VCaP (cell line): ENCODE results near the gene CEP85L.

Experiments
- H3K27ac ChIP-seq: fragments of 450-650 bp; 2 replicates; pipeline ENCODE4 v1.5.1; 2017
- TF ChIP-seq, protein P1 (sequence below): fragments of 450-650 bp; conservative IDR thresholded peaks from 2 replicates; pipeline ENCODE4 v1.5.1; 2017; ENCODE audit warnings: mild to moderate bottlenecking, moderate library complexity

Gene CEP85L

DNA sequence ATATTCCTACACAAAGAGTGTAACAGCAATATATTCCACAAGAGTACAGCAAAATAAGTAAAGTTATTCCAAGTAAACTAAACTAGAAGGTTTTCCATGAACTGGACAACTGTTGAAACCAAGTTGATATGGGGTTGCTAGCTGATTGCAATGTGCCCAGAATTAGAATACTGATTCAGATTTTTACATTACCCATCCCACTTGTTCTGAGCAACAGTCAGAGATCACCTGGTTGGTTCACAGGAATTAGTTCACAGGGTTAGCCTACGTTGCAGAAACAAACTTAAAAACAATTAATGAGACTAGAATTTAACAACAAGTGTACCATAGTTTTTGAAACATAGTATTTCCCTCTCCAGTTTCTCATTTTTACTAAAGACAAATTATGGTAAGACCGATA is 49.1 kb downstream of the CEP85L start:
- TF ChIP-seq, protein P1, sequence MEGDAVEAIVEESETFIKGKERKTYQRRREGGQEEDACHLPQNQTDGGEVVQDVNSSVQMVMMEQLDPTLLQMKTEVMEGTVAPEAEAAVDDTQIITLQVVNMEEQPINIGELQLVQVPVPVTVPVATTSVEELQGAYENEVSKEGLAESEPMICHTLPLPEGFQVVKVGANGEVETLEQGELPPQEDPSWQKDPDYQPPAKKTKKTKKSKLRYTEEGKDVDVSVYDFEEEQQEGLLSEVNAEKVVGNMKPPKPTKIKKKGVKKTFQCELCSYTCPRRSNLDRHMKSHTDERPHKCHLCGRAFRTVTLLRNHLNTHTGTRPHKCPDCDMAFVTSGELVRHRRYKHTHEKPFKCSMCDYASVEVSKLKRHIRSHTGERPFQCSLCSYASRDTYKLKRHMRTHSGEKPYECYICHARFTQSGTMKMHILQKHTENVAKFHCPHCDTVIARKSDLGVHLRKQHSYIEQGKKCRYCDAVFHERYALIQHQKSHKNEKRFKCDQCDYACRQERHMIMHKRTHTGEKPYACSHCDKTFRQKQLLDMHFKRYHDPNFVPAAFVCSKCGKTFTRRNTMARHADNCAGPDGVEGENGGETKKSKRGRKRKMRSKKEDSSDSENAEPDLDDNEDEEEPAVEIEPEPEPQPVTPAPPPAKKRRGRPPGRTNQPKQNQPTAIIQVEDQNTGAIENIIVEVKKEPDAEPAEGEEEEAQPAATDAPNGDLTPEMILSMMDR, result no peak
- H3K27ac ChIP-seq, result no peak overlapping the region

- H3K27ac ChIP-seq, result no peak overlapping the region
- TF ChIP-seq, protein P1, result no peak
Measured at GRCh38 chr6:118598324-118598723, 53.1 kb downstream of the CEP85L start.

DNA sequence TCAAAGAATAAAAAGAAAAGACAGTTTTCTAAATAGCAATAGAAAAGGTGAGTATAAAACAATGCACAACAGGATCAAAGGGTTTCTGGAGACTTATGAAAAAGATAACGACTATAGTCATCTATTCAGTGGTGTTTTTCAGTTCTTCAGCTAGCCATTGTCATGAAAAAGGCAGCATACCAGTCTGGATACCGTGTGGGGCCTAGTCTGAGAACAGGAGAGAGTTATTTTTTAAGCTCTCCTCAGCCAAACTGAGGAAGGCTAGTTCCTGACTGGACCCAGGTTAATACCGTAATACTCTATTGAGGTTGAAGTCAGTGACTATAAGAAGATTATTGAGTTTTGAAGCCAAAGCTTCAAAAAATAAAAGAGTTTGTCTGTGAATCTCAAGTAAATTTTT is 53.8 kb downstream of the CEP85L start:
- no peak overlapping the region for H3K27ac ChIP-seq
- TF ChIP-seq, protein P1, result no peak

DNA sequence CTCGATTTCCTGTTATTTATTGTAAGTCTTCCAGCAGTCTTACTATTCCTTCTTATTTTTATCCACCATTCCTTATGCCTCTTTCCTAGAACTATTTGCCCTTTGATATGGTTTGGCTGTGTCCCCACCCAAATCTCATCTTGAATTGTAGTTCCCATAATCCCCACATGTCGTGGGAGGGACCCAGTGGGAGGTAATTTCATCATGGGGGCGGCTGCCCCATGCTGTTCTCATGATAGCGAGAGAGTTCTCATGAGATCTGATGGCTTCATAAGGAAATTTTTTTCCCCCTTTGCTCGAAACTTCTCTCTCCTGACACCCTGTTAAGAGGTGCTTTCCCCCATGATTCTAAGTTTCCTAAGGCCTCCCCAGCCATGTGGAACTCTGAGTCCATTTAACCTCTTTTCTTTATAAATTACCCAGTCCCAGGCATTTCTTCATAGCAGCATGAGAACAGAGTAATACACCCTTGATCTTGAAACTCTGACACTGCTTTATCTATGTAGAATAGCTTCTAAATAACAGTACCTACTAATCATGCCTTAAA is 54.5 kb downstream of the CEP85L start:
- no peak overlapping the region for H3K27ac ChIP-seq
- TF ChIP-seq, protein P1, result no peak

DNA sequence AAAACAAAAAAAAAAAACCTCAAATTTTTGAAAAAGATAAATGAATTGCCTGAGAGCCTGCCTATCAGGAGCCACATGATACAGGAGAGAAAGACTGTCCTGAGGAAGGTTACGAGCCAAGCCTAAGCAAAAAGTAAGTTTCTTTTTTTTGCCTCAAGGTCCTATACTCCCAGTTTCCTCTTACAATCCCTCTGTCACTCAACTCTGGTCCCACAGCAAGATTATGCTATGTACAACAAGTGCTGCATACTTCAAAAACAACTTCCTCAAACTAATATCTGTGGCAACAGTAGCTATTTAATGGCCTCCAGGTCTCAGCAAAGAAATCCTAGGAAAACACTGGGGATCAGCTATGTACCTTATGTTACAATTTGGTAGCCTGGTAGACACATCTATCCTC is 56.5 kb downstream of the CEP85L start:
- H3K27ac ChIP-seq, result no peak overlapping the region
- TF ChIP-seq, protein P1, result no peak

DNA sequence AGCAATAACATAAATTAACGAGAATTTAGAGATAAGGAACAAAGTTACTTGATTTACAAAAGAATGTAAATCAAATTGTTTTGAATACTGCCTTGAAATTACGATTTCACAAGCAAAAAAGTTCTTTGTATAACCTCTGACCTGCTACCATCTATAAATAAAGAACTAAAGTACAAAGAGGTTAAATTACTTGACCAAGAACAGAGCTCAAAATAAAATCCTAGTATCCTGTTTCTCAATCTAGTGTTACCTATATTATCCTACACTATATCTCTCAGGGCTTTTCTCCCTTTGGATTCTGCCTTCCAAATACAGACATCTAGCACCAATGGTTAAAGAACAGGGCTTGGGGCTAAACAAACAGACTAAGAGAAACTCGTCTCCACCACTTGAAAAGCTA is 59.5 kb downstream of the CEP85L start:
- no peak overlapping the region for H3K27ac ChIP-seq
- TF ChIP-seq, protein P1, result no peak

- TF ChIP-seq, protein P1, result no peak
- H3K27ac ChIP-seq, result no peak overlapping the region
Measured at GRCh38 chr6:118589649-118590365, 61.6 kb downstream of the CEP85L start.
